ENCODE results near the gene MAP4. TPM values are rescaled to one million over a fixed set of nuclear protein-coding genes. Genes with fewer than 3 reads are reported as not detected.

Gene MAP4
- total and polyA plus RNA-seq, 12 donors: 141 to 1,345 (median 894) TPM

DNA sequence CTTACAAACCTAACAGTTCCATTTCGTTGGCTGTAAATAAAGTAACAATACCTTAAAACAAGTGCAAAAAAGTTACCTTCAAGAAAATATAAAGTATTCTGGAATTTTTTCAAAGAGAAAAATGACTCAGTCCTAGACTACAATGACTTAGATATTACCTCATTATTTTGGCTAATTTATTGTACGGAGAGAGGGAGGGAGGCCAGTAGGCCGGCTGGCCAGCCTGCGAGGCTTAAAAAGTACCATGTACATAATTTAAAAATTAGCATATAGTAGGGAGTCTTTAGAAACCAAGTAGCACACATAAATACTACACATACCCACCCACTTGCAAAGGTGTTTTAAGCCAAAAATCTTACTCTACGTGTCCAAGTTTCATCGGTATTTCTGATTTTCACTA, 41.9 kb upstream of the MAP4 start:
- DNase-seq: no peak
- Histone ChIP-seq H3K4me1 (peaks cover 3 to 35% (median 22%) of the 10 kb centered on the region in 9 donors), H3K4me3 (no peak overlapping the region), H3K27ac (peak overlapping the region in 2 of 10 donors; percentile 7 to 25), H3K27me3 (no peaks in the 10 kb centered on the region), H3K36me3 (peaks cover 0 to 12% (median 0%) of the 10 kb centered on the region in 9 donors), H3K9me3 (no peaks in the 10 kb centered on the region)
- intact Hi-C loops (cut with DNase I): no loop called here
- no peak for ATAC-seq
- TF ChIP-seq, protein P1, sequence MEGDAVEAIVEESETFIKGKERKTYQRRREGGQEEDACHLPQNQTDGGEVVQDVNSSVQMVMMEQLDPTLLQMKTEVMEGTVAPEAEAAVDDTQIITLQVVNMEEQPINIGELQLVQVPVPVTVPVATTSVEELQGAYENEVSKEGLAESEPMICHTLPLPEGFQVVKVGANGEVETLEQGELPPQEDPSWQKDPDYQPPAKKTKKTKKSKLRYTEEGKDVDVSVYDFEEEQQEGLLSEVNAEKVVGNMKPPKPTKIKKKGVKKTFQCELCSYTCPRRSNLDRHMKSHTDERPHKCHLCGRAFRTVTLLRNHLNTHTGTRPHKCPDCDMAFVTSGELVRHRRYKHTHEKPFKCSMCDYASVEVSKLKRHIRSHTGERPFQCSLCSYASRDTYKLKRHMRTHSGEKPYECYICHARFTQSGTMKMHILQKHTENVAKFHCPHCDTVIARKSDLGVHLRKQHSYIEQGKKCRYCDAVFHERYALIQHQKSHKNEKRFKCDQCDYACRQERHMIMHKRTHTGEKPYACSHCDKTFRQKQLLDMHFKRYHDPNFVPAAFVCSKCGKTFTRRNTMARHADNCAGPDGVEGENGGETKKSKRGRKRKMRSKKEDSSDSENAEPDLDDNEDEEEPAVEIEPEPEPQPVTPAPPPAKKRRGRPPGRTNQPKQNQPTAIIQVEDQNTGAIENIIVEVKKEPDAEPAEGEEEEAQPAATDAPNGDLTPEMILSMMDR (IDR thresholded peaks at IDR 0.05): no peak
- WGBS, 2 donors: 65 to 76% methylated on average over 6 of the region's 6 CpGs

DNA sequence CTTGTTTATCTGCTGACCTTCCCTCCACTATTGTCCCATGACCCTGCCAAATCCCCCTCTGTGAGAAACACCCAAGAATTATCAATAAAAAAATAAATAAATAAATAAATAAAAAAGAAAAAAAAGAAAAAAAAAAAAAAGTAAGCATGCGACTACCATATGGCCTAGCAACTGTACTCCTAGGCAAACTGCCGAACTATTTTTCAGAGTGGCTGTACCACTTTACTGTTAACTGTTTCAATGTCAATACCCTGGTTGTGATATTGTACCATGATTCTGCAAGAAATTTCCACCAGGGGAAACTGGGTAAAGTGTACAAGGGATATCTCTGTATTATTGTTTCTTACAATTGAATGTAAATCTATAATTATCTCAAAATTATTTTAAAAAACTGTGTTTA, 41.3 kb upstream of the MAP4 start:
- Histone ChIP-seq H3K27me3 (no peaks in the 10 kb centered on the region), H3K4me1 (peaks cover 3 to 41% (median 25%) of the 10 kb centered on the region in 9 donors), H3K9me3 (no peaks in the 10 kb centered on the region), H3K36me3 (peaks cover 0 to 12% (median 0%) of the 10 kb centered on the region in 9 donors), H3K4me3 (no peak overlapping the region), H3K27ac (peak overlapping the region in 1 of 10 donors; percentile 25)
- intact Hi-C loops (cut with DNase I): no loop called here
- TF ChIP-seq, protein P1 (IDR thresholded peaks at IDR 0.05): no peak
- ATAC-seq (peak in 3 of 8 donors; percentile 53 to 77 (median 54)), DNase-seq (no peak)
- 23 to 42% methylated on average over 2 of the region's 2 CpGs for WGBS, 2 donors

DNA sequence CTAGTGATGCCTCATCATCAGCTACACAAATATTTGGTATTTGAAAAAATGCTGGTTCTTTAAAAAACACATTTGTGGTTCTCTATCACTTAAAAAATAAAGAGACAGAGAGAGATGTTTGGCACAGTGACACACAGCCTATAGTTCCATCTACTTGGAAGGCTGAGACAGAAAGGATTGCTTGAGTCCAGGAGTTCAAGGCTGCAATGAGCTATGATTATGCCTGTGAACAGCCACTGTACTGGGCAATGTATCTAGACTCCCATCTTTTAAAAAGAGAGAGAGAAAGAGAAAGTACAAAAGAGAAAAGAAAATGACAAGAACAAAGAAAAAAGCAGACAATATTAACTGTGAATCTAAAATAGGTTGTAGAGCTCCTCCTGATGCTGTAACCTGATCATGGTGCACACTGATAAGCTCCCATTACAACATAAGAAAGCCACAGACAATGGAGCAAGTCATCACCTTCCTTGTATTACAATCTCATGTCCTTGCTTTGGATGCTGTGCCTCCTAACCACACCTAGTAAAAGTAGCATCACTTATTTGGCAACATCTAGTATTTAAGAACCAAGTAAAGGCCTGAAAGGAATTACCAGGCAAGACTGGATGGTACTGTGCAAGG, 31.7 kb upstream of the MAP4 start:
- no peak for DNase-seq
- peaks cover 0 to 38% (median 7%) of the 10 kb centered on the region in 9 donors for H3K36me3 ChIP-seq
- TF ChIP-seq, protein P1 (IDR thresholded peaks at IDR 0.05): no peak
- H3K9me3 ChIP-seq: no peaks in the 10 kb centered on the region
- H3K4me1 ChIP-seq: peaks cover 0 to 24% (median 9%) of the 10 kb centered on the region in 9 donors
- no peak overlapping the region for H3K27ac ChIP-seq
- H3K4me3 ChIP-seq: no peak overlapping the region
- no peaks in the 10 kb centered on the region for H3K27me3 ChIP-seq
- ATAC-seq: peak in 1 of 8 donors; percentile 35
- intact Hi-C loops (cut with DNase I): no loop called here

DNA sequence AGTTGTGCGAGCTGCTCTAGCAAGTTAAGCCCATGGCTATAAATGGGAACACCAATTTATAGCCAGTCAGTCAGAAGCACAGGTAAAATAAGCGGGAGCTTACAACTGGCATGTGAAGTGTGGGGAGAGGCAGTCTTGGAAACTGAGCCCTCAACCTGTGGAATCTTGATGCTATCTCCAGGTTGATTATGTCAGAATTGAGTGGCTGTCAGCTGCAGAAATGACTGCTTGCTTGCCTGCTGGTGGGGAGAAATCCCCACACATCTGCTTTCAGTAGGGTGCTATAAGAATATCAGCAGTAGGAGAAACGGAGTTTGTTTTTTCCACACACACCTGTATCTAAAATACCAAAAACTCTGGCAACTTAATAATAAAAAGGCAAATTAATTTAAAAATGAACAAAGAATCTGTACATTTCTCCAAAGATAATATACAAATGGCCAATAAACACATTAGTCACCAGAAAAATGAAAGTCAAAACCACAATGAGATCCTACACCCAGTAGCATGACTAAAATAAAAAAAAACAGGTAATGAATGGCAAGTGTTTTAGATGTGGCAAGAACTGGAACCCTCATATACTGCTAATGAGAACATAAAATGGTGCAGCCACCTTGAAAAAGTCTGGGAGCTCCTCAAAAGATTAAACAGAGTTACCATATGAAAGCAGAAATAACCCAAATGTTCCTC, 26.0 kb upstream of the MAP4 start:
- ATAC-seq: no peak
- H3K27me3 ChIP-seq: no peaks in the 10 kb centered on the region

More for the DNA sequence above, 26.0 kb upstream of the MAP4 start:
- peaks cover 10 to 53% (median 38%) of the 10 kb centered on the region in 9 donors for H3K4me1 ChIP-seq
- peaks cover 0 to 13% (median 0%) of the 10 kb centered on the region in 9 donors for H3K36me3 ChIP-seq
- H3K9me3 ChIP-seq: no peaks in the 10 kb centered on the region
- 61 to 71% methylated on average over 3 of the region's 3 CpGs for WGBS, 2 donors
- TF ChIP-seq, protein P1 (IDR thresholded peaks at IDR 0.05): no peak
- H3K4me3 ChIP-seq: no peak overlapping the region
- H3K27ac ChIP-seq: peak overlapping the region in 4 of 10 donors; percentile 1 to 76 (median 26)
- DNase-seq: no peak
- intact Hi-C loops (cut with DNase I): no loop called here

Measured in heart right ventricle (tissue), 16 donors.